HepG2 (cell line): ENCODE results near the gene LRRC53.

Experiments
- HMG20A ChIP-seq: IDR thresholded peaks from 2 replicates; pipeline ENCODE4 v1.6.1; 2016; ENCODE audit warnings: borderline replicate concordance
- JUNB ChIP-seq: sonication (generic); formaldehyde crosslinking; IDR thresholded peaks from 2 replicates; pipeline ENCODE4 v1.8.0; 2022; ENCODE audit warnings: missing genetic modification reagents, mild to moderate bottlenecking, borderline replicate concordance
- KDM6A ChIP-seq: IDR thresholded peaks from 2 replicates; pipeline ENCODE4 v1.6.1; 2016; ENCODE audit warnings: low read depth
- NFYB ChIP-seq: sonication (generic); formaldehyde crosslinking; IDR thresholded peaks from 2 replicates; pipeline ENCODE4 v1.4.0; 2020; ENCODE audit warnings: missing genetic modification reagents
- NR2C2 ChIP-seq: sonication (generic); formaldehyde crosslinking; IDR thresholded peaks from 2 replicates; pipeline ENCODE4 v1.4.0; 2020; ENCODE audit warnings: missing genetic modification reagents, mild to moderate bottlenecking, moderate library complexity, borderline replicate concordance
- RORA ChIP-seq: sonication (generic); formaldehyde crosslinking; IDR thresholded peaks from 2 replicates; pipeline ENCODE4 v1.5.0; 2020; ENCODE audit warnings: mild to moderate bottlenecking, missing genetic modification reagents, moderate library complexity
- ZNF777 ChIP-seq: sonication (generic); formaldehyde crosslinking; IDR thresholded peaks from 2 replicates; pipeline ENCODE4 v1.4.0; 2020; ENCODE audit warnings: missing genetic modification reagents
- TF ChIP-seq, protein P1 (sequence below): sonication (generic); formaldehyde crosslinking; IDR thresholded peaks from 2 replicates; pipeline ENCODE4 v1.4.0; 2020; ENCODE audit warnings: low read depth, mild to moderate bottlenecking, missing genetic modification reagents
- TF ChIP-seq, protein P2 (sequence below): sonication (generic); formaldehyde crosslinking; IDR thresholded peaks from 2 replicates; pipeline ENCODE4 v1.5.0; 2020; ENCODE audit warnings: mild to moderate bottlenecking, missing genetic modification reagents, moderate library complexity

DNA sequence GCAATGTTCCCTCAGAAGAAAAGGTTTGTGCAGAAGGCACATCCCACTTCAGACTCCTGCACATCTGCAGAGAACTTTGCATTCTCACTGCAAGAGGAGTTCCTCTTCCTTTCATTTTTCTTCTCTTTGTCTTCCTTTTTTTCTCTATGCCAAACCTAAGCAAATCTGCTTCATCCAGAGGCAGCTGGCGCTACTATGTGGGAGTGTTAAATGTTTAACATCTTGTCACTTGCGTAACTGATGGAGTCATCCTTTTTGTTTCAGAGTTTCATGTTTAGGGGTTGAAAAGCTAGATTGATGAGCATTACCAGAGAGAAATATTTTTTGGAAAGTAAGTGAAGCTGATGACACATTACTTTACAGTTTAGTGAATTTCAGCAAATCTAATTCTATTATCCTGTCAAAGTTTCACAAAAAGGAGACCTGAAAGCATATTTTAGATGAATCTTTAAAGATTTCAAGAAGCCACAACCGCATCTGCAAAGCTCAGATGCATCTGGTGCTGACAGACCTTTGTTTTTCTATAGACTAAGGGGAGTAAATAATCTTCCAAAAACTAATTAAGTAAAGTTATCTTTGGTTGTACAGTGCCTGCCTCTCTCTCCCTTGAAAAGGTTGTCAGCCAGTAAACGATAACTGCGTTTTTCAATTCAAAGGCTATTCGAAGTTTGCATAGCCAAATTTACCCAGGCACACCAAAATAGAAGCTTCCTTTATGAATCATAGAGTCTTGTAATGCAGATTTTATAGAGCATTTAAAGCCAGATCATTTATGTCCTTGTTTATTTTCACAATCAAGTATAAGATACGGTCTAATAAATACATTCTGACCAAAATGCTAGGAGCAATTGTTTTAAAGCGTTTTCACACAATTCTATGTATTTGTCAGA, 1.2 kb upstream of the LRRC53 start:
- TF ChIP-seq NFYB (CRISPR knock-in tag) (no peak), RORA (CRISPR knock-in tag) (no peak), NR2C2 (CRISPR knock-in tag) (no peak), ZNF777 (no peak), KDM6A (CRISPR knock-in tag) (no peak), JUNB (no peak), HMG20A (CRISPR knock-in tag) (no peak)
- TF ChIP-seq, protein P1, sequence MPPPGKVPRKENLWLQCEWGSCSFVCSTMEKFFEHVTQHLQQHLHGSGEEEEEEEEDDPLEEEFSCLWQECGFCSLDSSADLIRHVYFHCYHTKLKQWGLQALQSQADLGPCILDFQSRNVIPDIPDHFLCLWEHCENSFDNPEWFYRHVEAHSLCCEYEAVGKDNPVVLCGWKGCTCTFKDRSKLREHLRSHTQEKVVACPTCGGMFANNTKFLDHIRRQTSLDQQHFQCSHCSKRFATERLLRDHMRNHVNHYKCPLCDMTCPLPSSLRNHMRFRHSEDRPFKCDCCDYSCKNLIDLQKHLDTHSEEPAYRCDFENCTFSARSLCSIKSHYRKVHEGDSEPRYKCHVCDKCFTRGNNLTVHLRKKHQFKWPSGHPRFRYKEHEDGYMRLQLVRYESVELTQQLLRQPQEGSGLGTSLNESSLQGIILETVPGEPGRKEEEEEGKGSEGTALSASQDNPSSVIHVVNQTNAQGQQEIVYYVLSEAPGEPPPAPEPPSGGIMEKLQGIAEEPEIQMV (CRISPR knock-in tag), result no peak
- TF ChIP-seq, protein P2, sequence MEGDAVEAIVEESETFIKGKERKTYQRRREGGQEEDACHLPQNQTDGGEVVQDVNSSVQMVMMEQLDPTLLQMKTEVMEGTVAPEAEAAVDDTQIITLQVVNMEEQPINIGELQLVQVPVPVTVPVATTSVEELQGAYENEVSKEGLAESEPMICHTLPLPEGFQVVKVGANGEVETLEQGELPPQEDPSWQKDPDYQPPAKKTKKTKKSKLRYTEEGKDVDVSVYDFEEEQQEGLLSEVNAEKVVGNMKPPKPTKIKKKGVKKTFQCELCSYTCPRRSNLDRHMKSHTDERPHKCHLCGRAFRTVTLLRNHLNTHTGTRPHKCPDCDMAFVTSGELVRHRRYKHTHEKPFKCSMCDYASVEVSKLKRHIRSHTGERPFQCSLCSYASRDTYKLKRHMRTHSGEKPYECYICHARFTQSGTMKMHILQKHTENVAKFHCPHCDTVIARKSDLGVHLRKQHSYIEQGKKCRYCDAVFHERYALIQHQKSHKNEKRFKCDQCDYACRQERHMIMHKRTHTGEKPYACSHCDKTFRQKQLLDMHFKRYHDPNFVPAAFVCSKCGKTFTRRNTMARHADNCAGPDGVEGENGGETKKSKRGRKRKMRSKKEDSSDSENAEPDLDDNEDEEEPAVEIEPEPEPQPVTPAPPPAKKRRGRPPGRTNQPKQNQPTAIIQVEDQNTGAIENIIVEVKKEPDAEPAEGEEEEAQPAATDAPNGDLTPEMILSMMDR (CRISPR knock-in tag), result no peak
